PFSK-1 (cell line): Measurements from ENCODE around the gene PSMB9.

Experiments used
- POLR2AphosphoS5 ChIP-seq: IDR thresholded peaks from 2 replicates; pipeline ENCODE4 v1.6.1; 2012; ENCODE audit warnings: low read depth, mild to moderate bottlenecking, control low read depth, low read length, moderate library complexity
- REST ChIP-seq, 2 experiments: IDR thresholded peaks; 2 replicates each; pipeline versions ENCODE4 v1.6.1 to v1.8.0; 2011 to 2012; ENCODE audit warnings: low read depth in 2 of 2, low read length in 2 of 2, control low read depth in 1 of 2, inconsistent platforms in 1 of 2, mild to moderate bottlenecking in 1 of 2, moderate library complexity in 1 of 2; ENCODE audit not compliant: insufficient read depth in 1 of 2

- no peak for TF ChIP-seq POLR2AphosphoS5
- no peak for TF ChIP-seq REST (IDR thresholded peaks at IDR 0.05; ENCODE audit: insufficient read depth in 1 of 2, low read depth in 2 of 2, low read length in 2 of 2)
Measured at GRCh38 chr6:32830017-32830416, 24.0 kb upstream of the PSMB9 start.
